ENCODE data around the gene ZNF469.

DNA sequence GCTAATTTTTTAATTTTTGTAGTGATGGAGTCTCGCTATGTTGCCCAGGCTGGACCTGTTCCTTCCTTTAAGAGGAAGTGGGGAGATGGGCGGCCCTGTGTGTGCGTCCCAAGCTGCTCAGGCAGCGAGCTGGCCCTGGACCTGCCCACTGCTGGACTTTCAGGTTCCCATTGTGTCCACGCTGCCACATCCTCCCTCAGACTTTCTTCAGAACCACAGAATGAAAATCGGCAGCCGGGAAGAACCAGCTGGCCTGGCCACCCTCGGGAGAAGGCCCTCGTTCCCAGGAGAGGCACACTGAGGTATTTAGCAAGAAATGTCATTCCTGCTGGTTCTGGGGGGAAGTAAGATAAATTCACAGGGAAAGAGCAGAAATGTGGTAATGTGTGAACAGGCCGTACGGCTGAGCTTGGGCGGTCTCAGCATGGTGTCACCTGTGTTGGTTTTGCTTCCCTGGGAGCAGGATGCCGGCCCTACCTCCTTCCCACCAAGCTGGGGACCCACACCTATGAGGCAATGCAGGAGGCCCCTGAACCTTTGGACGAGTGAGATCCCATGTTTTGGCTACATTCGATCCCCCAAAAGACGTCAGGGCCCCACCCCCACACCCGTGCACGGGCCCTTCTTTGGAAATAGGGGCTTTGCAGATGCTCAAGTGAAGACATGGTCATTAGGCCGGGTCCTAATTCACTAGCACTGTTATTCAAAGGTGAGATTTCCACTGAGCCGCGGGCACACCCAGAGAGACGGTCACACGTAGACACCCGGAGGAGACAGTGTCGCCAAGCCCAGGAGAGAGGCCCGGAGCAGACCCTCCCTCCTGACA is 35.9 kb upstream of the ZNF469 start:
- TF ChIP-seq, protein P1, sequence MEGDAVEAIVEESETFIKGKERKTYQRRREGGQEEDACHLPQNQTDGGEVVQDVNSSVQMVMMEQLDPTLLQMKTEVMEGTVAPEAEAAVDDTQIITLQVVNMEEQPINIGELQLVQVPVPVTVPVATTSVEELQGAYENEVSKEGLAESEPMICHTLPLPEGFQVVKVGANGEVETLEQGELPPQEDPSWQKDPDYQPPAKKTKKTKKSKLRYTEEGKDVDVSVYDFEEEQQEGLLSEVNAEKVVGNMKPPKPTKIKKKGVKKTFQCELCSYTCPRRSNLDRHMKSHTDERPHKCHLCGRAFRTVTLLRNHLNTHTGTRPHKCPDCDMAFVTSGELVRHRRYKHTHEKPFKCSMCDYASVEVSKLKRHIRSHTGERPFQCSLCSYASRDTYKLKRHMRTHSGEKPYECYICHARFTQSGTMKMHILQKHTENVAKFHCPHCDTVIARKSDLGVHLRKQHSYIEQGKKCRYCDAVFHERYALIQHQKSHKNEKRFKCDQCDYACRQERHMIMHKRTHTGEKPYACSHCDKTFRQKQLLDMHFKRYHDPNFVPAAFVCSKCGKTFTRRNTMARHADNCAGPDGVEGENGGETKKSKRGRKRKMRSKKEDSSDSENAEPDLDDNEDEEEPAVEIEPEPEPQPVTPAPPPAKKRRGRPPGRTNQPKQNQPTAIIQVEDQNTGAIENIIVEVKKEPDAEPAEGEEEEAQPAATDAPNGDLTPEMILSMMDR (conservative IDR thresholded peaks at IDR 0.05; ENCODE audit: low read depth, low read length), result no peak
- TF ChIP-seq EZH2 (IDR thresholded peaks at IDR 0.05; ENCODE audit: borderline replicate concordance, low read depth, low read length, poor library complexity, severe bottlenecking), result no peak

Data from A673 (cell line).